ENCODE measurements around the gene HNRNPL. TPM values are rescaled to one million over a fixed set of nuclear protein-coding genes. Genes with fewer than 3 reads are reported as not detected.
"Not testable (repeated sequence)": the region's sequence is repeated elsewhere in the genome, so short reads cannot be mapped to it uniquely, and the experiment has no call there.

HNRNPL gene
- total and polyA plus RNA-seq, 2 experiments from 2014 or later, result 123 to 245 TPM

DNA sequence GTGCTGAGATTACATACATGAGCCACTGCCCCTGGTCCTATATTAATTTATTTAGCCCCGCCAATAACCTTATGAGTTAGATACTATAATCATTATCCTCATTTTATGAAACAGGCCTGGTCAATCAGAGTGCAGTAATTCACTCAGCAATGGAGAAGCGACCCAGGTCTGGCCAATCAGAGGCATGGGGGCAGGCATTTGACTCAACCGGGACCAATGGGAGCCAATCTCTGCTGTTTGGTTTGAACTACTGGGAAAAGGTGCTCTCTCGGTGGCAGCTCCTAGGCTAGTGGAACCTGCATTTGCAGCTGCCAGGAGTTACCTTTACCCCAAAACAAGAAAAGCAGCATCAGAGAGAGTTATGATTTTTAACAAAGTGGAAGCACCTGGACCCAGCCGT lies 43.1 kb upstream of the HNRNPL start:
- DNase-seq, result no peak
- Histone ChIP-seq H3K4me3 (no peak overlapping the region), H4K20me1 (ENCODE audit: insufficient read depth) (no peaks in the 10 kb centered on the region), H3K4me2 (ENCODE audit: unreplicated experiment) (no peak overlapping the region), H3K9ac (no peak overlapping the region), H3K27ac (no peak overlapping the region), H3K79me2 (ENCODE audit: insufficient read depth) (peaks cover 17% of the 10 kb centered on the region; the same call in 1 of the 2 replicates), H3K27me3 (replicated peaks; ENCODE audit: insufficient read depth) (no peaks in the 10 kb centered on the region), H3K9me2 (ENCODE audit: insufficient read depth) (no peaks in the 10 kb centered on the region), H3F3A (ENCODE audit: insufficient read depth) (no peaks in the 10 kb centered on the region), H2AFZ (no peak overlapping the region), H3K9me3 (ENCODE audit: low read depth) (no peaks in the 10 kb centered on the region), H3K36me3 (ENCODE audit: low read depth) (no peaks in the 10 kb centered on the region), H3K4me1 (ENCODE audit: insufficient read depth) (no peaks in the 10 kb centered on the region)
- in situ Hi-C loops (cut with MboI), result no loop called here
- 69 to 77% methylated on average over 5 of the region's 5 CpGs for WGBS, 2 experiments (ENCODE audit: low coverage in 1 of 2, low lambda C conversion rate in 2 of 2, missing lambda C conversion rate in 2 of 2)
- TF ChIP-seq EZH2 (IDR thresholded peaks at IDR 0.05; ENCODE audit: insufficient read depth, poor library complexity, severe bottlenecking) (no peak), EZH2phosphoT487 (IDR thresholded peaks at IDR 0.05; ENCODE audit: insufficient read depth, low read depth) (no peak)

- H3F3A ChIP-seq (ENCODE audit: insufficient read depth), result no peaks in the 10 kb centered on the region
- H3K4me2 ChIP-seq (ENCODE audit: unreplicated experiment), result no peak overlapping the region
- no peaks in the 10 kb centered on the region for H3K9me3 ChIP-seq (ENCODE audit: low read depth)
- TF ChIP-seq EZH2phosphoT487 (IDR thresholded peaks at IDR 0.05; ENCODE audit: insufficient read depth, low read depth) (no peak), EZH2 (IDR thresholded peaks at IDR 0.05; ENCODE audit: insufficient read depth, poor library complexity, severe bottlenecking) (no peak)
- no peaks in the 10 kb centered on the region for H3K4me1 ChIP-seq (ENCODE audit: insufficient read depth)
- no peak overlapping the region for H3K27ac ChIP-seq
- H3K4me3 ChIP-seq, result no peak overlapping the region
- no peaks in the 10 kb centered on the region for H4K20me1 ChIP-seq (ENCODE audit: insufficient read depth)
- WGBS, 2 experiments (ENCODE audit: low coverage in 1 of 2, low lambda C conversion rate in 2 of 2, missing lambda C conversion rate in 2 of 2), result 91% methylated on average over 6 of the region's 6 CpGs
- no peaks in the 10 kb centered on the region for H3K9me2 ChIP-seq (ENCODE audit: insufficient read depth)
- no peak overlapping the region for H2AFZ ChIP-seq
- in situ Hi-C loops (cut with MboI), result no loop called here
- H3K36me3 ChIP-seq (ENCODE audit: low read depth), result no peaks in the 10 kb centered on the region
- no peak overlapping the region for H3K9ac ChIP-seq
- no peaks in the 10 kb centered on the region for H3K27me3 ChIP-seq (replicated peaks; ENCODE audit: insufficient read depth)
- H3K79me2 ChIP-seq (ENCODE audit: insufficient read depth), result 0 out of 2 replicates have a peak, but pooled peaks cover 7% of the 10 kb centered on the region
- DNase-seq, result no peak
Observed at GRCh38 chr19:38891771-38892170, 42.0 kb upstream of the HNRNPL start.

DNA sequence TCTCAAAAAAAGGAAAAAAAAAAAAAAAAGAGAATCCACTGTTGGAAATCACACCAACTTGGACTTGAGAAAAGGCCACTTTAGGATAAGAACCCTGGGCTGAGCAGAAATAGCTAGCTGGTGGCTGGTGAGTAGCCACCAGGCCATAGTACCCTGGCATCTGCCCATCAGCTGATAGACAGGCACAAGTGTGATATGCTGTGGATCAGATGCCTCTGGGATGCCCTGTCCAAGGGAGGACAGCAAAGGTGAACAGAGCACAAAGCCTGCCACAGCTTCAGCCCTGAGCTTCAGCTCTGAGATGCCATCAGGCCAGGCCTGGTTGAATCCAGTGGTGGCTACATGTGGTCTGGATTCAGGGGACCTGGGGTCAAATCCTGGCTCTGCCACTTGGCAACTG lies 40.9 kb upstream of the HNRNPL start:
- Histone ChIP-seq H3K9ac (no peak overlapping the region), H3K4me1 (ENCODE audit: insufficient read depth) (no peaks in the 10 kb centered on the region), H2AFZ (no peak overlapping the region), H3K9me2 (ENCODE audit: insufficient read depth) (no peaks in the 10 kb centered on the region), H3K4me2 (ENCODE audit: unreplicated experiment) (no peak overlapping the region), H3K4me3 (no peak overlapping the region), H3F3A (ENCODE audit: insufficient read depth) (no peaks in the 10 kb centered on the region), H3K9me3 (ENCODE audit: low read depth) (no peaks in the 10 kb centered on the region), H3K27ac (no peak overlapping the region), H3K27me3 (replicated peaks; ENCODE audit: insufficient read depth) (no peaks in the 10 kb centered on the region), H3K36me3 (ENCODE audit: low read depth) (no peaks in the 10 kb centered on the region), H3K79me2 (ENCODE audit: insufficient read depth) (no peaks in the 10 kb centered on the region), H4K20me1 (ENCODE audit: insufficient read depth) (no peaks in the 10 kb centered on the region)
- DNase-seq, result no peak
- TF ChIP-seq EZH2phosphoT487 (IDR thresholded peaks at IDR 0.05; ENCODE audit: insufficient read depth, low read depth) (no peak), EZH2 (IDR thresholded peaks at IDR 0.05; ENCODE audit: insufficient read depth, poor library complexity, severe bottlenecking) (no peak)
- in situ Hi-C loops (cut with MboI), result no loop called here

DNA sequence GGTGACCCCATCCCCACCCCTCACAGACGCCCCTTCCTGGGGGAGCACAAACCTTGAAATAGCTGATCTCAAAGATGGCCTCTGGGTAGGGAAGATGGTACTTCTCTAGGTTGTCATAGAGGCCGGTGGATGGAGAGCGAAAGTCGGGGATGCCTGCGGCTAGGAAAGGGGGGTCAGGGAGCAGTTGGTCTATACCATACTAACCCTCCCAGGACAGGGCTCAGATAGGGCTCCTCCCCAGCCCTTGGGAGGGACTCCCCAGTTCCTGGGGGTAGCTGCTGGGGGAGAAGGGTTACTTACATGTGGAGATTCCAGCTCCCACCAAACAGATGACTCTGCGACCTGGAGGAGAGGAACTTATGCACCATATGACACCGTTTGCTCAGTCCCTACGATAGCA lies 40.0 kb upstream of the HNRNPL start:
- TF ChIP-seq EZH2 (IDR thresholded peaks at IDR 0.05; ENCODE audit: insufficient read depth, poor library complexity, severe bottlenecking) (no peak), EZH2phosphoT487 (IDR thresholded peaks at IDR 0.05; ENCODE audit: insufficient read depth, low read depth) (no peak)
- no peak overlapping the region for H2AFZ ChIP-seq
- 79 to 84% methylated on average over 8 of the region's 8 CpGs for WGBS, 2 experiments (ENCODE audit: low coverage in 1 of 2, low lambda C conversion rate in 2 of 2, missing lambda C conversion rate in 2 of 2)
- no peaks in the 10 kb centered on the region for H3K79me2 ChIP-seq (ENCODE audit: insufficient read depth)
- H3K9me3 ChIP-seq (ENCODE audit: low read depth), result no peaks in the 10 kb centered on the region
- no peak for DNase-seq
- no peaks in the 10 kb centered on the region for H3K4me1 ChIP-seq (ENCODE audit: insufficient read depth)
- H4K20me1 ChIP-seq (ENCODE audit: insufficient read depth), result no peaks in the 10 kb centered on the region
- no peak overlapping the region for H3K4me3 ChIP-seq
- H3F3A ChIP-seq (ENCODE audit: insufficient read depth), result no peaks in the 10 kb centered on the region
- H3K27ac ChIP-seq, result no peak overlapping the region
- no peak overlapping the region for H3K9ac ChIP-seq
- no peaks in the 10 kb centered on the region for H3K36me3 ChIP-seq (ENCODE audit: low read depth)
- in situ Hi-C loops (cut with MboI), result no loop called here
- H3K9me2 ChIP-seq (ENCODE audit: insufficient read depth), result no peaks in the 10 kb centered on the region
- H3K4me2 ChIP-seq (ENCODE audit: unreplicated experiment), result no peak overlapping the region
- H3K27me3 ChIP-seq (replicated peaks; ENCODE audit: insufficient read depth), result no peaks in the 10 kb centered on the region

- Histone ChIP-seq H4K20me1 (ENCODE audit: insufficient read depth) (no peaks in the 10 kb centered on the region), H3K9ac (no peak overlapping the region), H2AFZ (no peak overlapping the region), H3K4me2 (ENCODE audit: unreplicated experiment) (no peak overlapping the region), H3K9me3 (ENCODE audit: low read depth) (no peaks in the 10 kb centered on the region), H3K27me3 (replicated peaks; ENCODE audit: insufficient read depth) (no peaks in the 10 kb centered on the region), H3K27ac (no peak overlapping the region), H3K79me2 (ENCODE audit: insufficient read depth) (no peaks in the 10 kb centered on the region), H3K4me3 (no peak overlapping the region), H3K4me1 (ENCODE audit: insufficient read depth) (no peaks in the 10 kb centered on the region), H3K36me3 (ENCODE audit: low read depth) (no peaks in the 10 kb centered on the region), H3K9me2 (ENCODE audit: insufficient read depth) (no peaks in the 10 kb centered on the region), H3F3A (ENCODE audit: insufficient read depth) (no peaks in the 10 kb centered on the region)
- no peak for DNase-seq
- in situ Hi-C loops (cut with MboI), result no loop called here
- 85 to 89% methylated on average over 16 to 17 of the region's 17 CpGs for WGBS, 2 experiments (ENCODE audit: low coverage in 1 of 2, low lambda C conversion rate in 2 of 2, missing lambda C conversion rate in 2 of 2)
- TF ChIP-seq EZH2 (IDR thresholded peaks at IDR 0.05; ENCODE audit: insufficient read depth, poor library complexity, severe bottlenecking) (no peak), EZH2phosphoT487 (IDR thresholded peaks at IDR 0.05; ENCODE audit: insufficient read depth, low read depth) (no peak)
Observed at GRCh38 chr19:38888876-38889275, 39.1 kb upstream of the HNRNPL start.

GRCh38 chr19:38884691-38885090 lies 34.9 kb upstream of the HNRNPL start:
- H3K79me2 ChIP-seq (ENCODE audit: insufficient read depth); H3K9me2 ChIP-seq (ENCODE audit: insufficient read depth); H4K20me1 ChIP-seq (ENCODE audit: insufficient read depth); H3F3A ChIP-seq (ENCODE audit: insufficient read depth); H3K4me2 ChIP-seq (ENCODE audit: unreplicated experiment); H3K27ac ChIP-seq; H3K4me1 ChIP-seq (ENCODE audit: insufficient read depth); H3K36me3 ChIP-seq (ENCODE audit: low read depth); H3K9ac ChIP-seq; H3K27me3 ChIP-seq (replicated peaks; ENCODE audit: insufficient read depth); H3K4me3 ChIP-seq; DNase-seq; in situ Hi-C loops (cut with MboI); H3K9me3 ChIP-seq (ENCODE audit: low read depth); H2AFZ ChIP-seq: not testable (repeated sequence)
- 86 to 88% methylated on average over 3 of the region's 3 CpGs for WGBS, 2 experiments (ENCODE audit: low coverage in 1 of 2, low lambda C conversion rate in 2 of 2, missing lambda C conversion rate in 2 of 2)
